SK-N-SH (cell line): Measurements from ENCODE around the gene KCNAB3. TPM values are rescaled to one million over a fixed set of nuclear protein-coding genes. Genes with fewer than 3 reads are reported as not detected.

Experiments
- CTCF ChIA-PET: fragments of 300-600, 350-600 bp; formaldehyde crosslinking; extraction: SDS; loops from one replicate; lab custom pipeline; 2021; lab: Yijun Ruan, JAX
- POLR2A ChIA-PET: fragments of 350-600 bp; sonication (Branson Sonifier 250); formaldehyde crosslinking; extraction: SDS; loops from one replicate; lab custom pipeline; 2020; ENCODE audit warnings: antibody characterized with exemption, inconsistent platforms; lab: Yijun Ruan, JAX
- DNase-seq: peaks from one replicate; pipeline ENCODE4 v3.0.0; 2012
- H2AFZ ChIP-seq: fragments of 200-600 bp; sonication (generic); 2 replicates; pipeline ENCODE4 v1.8.1; 2016; ENCODE audit warnings: antibody characterized with exemption, mild to moderate bottlenecking, low read depth
- H3F3A ChIP-seq: fragments of 200-600 bp; sonication (generic); replicated peaks from 2 replicates; pipeline ENCODE3; 2016; ENCODE audit warnings: antibody characterized with exemption, mild to moderate bottlenecking; ENCODE audit not compliant: insufficient read depth
- H3K27ac ChIP-seq, 2 experiments: fragments of 200-500 bp in 1 of 2; fragments of 200-600 bp in 1 of 2; sonication (Bioruptor generic) in 1 of 2; sonication (generic), shearing (Covaris generic) in 1 of 2; 2 replicates each; pipeline versions ENCODE4 v1.5.1 to v1.6.1; 2014 to 2016; ENCODE audit warnings: low read depth in 2 of 2, inconsistent platforms in 1 of 2, low read length in 1 of 2, mild to moderate bottlenecking in 1 of 2, mixed read lengths in 1 of 2
- H3K27me3 ChIP-seq: fragments of 200-600 bp; sonication (generic), shearing (Covaris generic); 2 replicates; pipeline ENCODE4 v1.6.1; 2016; ENCODE audit warnings: mixed run types; ENCODE audit not compliant: insufficient read depth
- H3K36me3 ChIP-seq, 2 experiments: fragments of 200-500 bp in 1 of 2; fragments of 200-600 bp in 1 of 2; sonication (Bioruptor generic) in 1 of 2; sonication (generic) in 1 of 2; replicated peaks in 1 of 2; 2 replicates each; pipeline versions ENCODE3 to v1.5.1; 2014 to 2016; ENCODE audit warnings: low read length in 1 of 2, mild to moderate bottlenecking in 1 of 2; ENCODE audit not compliant: insufficient read depth in 2 of 2, control insufficient read depth in 1 of 2
- H3K4me1 ChIP-seq, 2 experiments: fragments of 200-500 bp in 1 of 2; fragments of 200-600 bp in 1 of 2; sonication (Bioruptor generic) in 1 of 2; sonication (generic), shearing (Covaris generic) in 1 of 2; 2 replicates each; pipeline versions ENCODE4 v1.5.1 to v1.6.1; 2014 to 2016; ENCODE audit warnings: low read depth in 1 of 2, low read length in 1 of 2, mixed run types in 1 of 2; ENCODE audit not compliant: insufficient read depth in 2 of 2, control insufficient read depth in 1 of 2
- H3K4me2 ChIP-seq: fragments of 200-600 bp; sonication (generic), shearing (Covaris generic); 2 replicates; pipeline ENCODE4 v1.6.1; 2017; ENCODE audit warnings: mixed run types
- H3K4me3 ChIP-seq, 2 experiments: fragments of 200-500 bp in 1 of 2; fragments of 200-600 bp in 1 of 2; sonication (Bioruptor generic) in 1 of 2; sonication (generic), shearing (Covaris generic) in 1 of 2; 2 replicates each; pipeline versions ENCODE4 v1.5.1 to v1.8.1; 2014 to 2016; ENCODE audit warnings: low read depth in 2 of 2, inconsistent platforms in 1 of 2, low read length in 1 of 2, mild to moderate bottlenecking in 1 of 2, mixed read lengths in 1 of 2, moderate library complexity in 1 of 2
- H3K79me2 ChIP-seq: fragments of 200-600 bp; sonication (generic); 2 replicates; pipeline ENCODE4 v1.8.1; 2017; ENCODE audit warnings: mild to moderate bottlenecking; ENCODE audit not compliant: insufficient read depth
- H3K9ac ChIP-seq: fragments of 200-600 bp; sonication (generic); 2 replicates; pipeline ENCODE4 v1.6.1; 2017; ENCODE audit warnings: mixed run types
- H3K9me2 ChIP-seq: fragments of 200-600 bp; sonication (generic); 2 replicates; pipeline ENCODE4 v1.6.1; 2017; ENCODE audit warnings: mixed run types
- H3K9me3 ChIP-seq: fragments of 200-600 bp; sonication (generic); 2 replicates; pipeline ENCODE4 v1.6.1; 2017; ENCODE audit warnings: mixed run types, mild to moderate bottlenecking, moderate library complexity
- H4K20me1 ChIP-seq: fragments of 200-600 bp; sonication (generic); 2 replicates; pipeline ENCODE4 v1.6.1; 2017; ENCODE audit warnings: mild to moderate bottlenecking, mixed run types; ENCODE audit not compliant: insufficient read depth
- ELF1 ChIP-seq: IDR thresholded peaks from 2 replicates; pipeline ENCODE4 v1.4.0; 2012
- EP300 ChIP-seq, 2 experiments: IDR thresholded peaks; 2 replicates each; pipeline versions ENCODE4 v1.4.0 to v1.6.1; 2012; ENCODE audit warnings: borderline replicate concordance in 1 of 2, low read depth in 1 of 2, low read length in 1 of 2
- EZH2phosphoT487 ChIP-seq: fragments of 200-600 bp; sonication (generic); IDR thresholded peaks from 2 replicates; pipeline ENCODE4 v1.6.1; 2017; ENCODE audit warnings: low read depth, mixed run types, mild to moderate bottlenecking, antibody characterized with exemption, moderate library complexity, borderline replicate concordance
- FOXJ3 ChIP-seq: sonication (generic); formaldehyde crosslinking; IDR thresholded peaks from 2 replicates; pipeline ENCODE4 v1.5.1; 2020; ENCODE audit warnings: mild to moderate bottlenecking, missing genetic modification reagents
- FOXM1 ChIP-seq: IDR thresholded peaks from 2 replicates; pipeline ENCODE4 v1.4.0; 2012; ENCODE audit warnings: low read depth, mild to moderate bottlenecking
- GATA2 ChIP-seq: sonication (generic); formaldehyde crosslinking; IDR thresholded peaks from 2 replicates; pipeline ENCODE4 v1.5.0; 2020; ENCODE audit warnings: mild to moderate bottlenecking, missing genetic modification reagents
- JUND ChIP-seq: IDR thresholded peaks from 2 replicates; pipeline ENCODE4 v1.4.0; 2012
- PBX3 ChIP-seq: IDR thresholded peaks from 2 replicates; pipeline ENCODE4; 2012
- POLR2AphosphoS5 ChIP-seq: IDR thresholded peaks from 2 replicates; pipeline ENCODE4 v1.6.1; 2012; ENCODE audit warnings: low read depth, low read length
- SIN3A ChIP-seq: IDR thresholded peaks from 2 replicates; pipeline ENCODE4 v1.6.1; 2012; ENCODE audit warnings: low read depth, mild to moderate bottlenecking, low read length, moderate library complexity, borderline replicate concordance
- TEAD4 ChIP-seq: IDR thresholded peaks from 2 replicates; pipeline ENCODE4 v1.4.0; 2012; ENCODE audit warnings: mild to moderate bottlenecking, borderline replicate concordance; ENCODE audit not compliant: insufficient read depth
- WGBS: methylation state at CpG from one replicate; pipeline ENCODE4 v1.1.6; 2017; ENCODE audit warnings: low lambda C conversion rate; 5-methylcytosine and 5-hydroxymethylcytosine counted together
- polyA plus RNA-seq, 3 experiments: library from polyadenylated mRNA; depleted of rRNA; stranded (reverse); fragments of >200 nt; gene quantifications; 2 replicates each; pipeline ENCODE4 v1.2.3, GENCODE V29; 2012
- TF ChIP-seq, protein P1 (sequence below): fragments of 150-350 bp; IDR thresholded peaks from 2 replicates; pipeline ENCODE4 v1.6.1; 2016; ENCODE audit warnings: mild to moderate bottlenecking, low read depth, low read length
- TF ChIP-seq, protein P2 (sequence below): IDR thresholded peaks from 2 replicates; pipeline ENCODE4 v1.4.0; 2012; ENCODE audit warnings: low read depth

The KCNAB3 gene
- polyA plus RNA-seq, 1 of the 3 experiments (the other 2 are of a cell fraction): 4.4 TPM

DNA sequence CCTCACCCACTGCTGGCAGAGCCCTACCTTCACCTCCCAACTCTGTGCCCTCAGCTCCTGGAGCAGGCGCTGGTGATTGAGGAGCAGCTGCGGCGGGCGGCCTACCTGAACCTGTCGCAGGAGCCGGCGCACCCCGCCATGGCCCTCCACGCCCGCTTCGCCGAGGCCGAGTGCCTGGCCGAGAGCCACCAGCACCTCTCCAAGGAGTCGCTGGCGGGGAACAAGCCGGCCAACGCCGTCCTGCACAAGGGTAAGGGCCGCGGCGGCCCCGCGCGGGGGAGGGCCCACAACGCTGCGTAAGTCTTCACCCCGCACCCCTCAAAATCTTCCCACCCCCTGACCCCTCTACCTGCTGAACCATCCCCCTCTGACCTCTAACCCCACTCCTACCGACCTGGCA lies 20.6 kb downstream of the KCNAB3 start:
- CTCF ChIA-PET: interaction anchor here (3.0 kb wide), 1 partner anchor 81 kb away, joined by 14 read pairs; no protein-coding TSS in a partner anchor
- WGBS: 96% methylated on average over 28 of the region's 29 CpGs
- POLR2A ChIA-PET: no interaction called here
- Histone ChIP-seq H3K36me3 (peaks cover 20 to 81% of the 10 kb centered on the region in 2 experiments), H3K9me2 (no peaks in the 10 kb centered on the region), H2AFZ (no peak overlapping the region), H3K9ac (no peak overlapping the region), H3K4me2 (no peak overlapping the region), H3K27ac (no peak overlapping the region), H4K20me1 (no peaks in the 10 kb centered on the region), H3K4me3 (no peak overlapping the region), H3K9me3 (no peaks in the 10 kb centered on the region), H3F3A (peaks cover 16% of the 10 kb centered on the region), H3K79me2 (no peaks in the 10 kb centered on the region), H3K4me1 (no peaks in the 10 kb centered on the region), H3K27me3 (no peaks in the 10 kb centered on the region)
- TF ChIP-seq FOXM1: no peak
- TF ChIP-seq TEAD4: no peak
- no peak for TF ChIP-seq EP300 (IDR thresholded peaks at IDR 0.05; ENCODE audit: borderline replicate concordance in 1 of 2, low read depth in 1 of 2, low read length in 1 of 2)
- no peak for DNase-seq

GRCh38 chr17:7903154-7904103 lies 26.2 kb downstream of the KCNAB3 start:
- TF ChIP-seq FOXM1 (no peak), FOXJ3 (CRISPR knock-in tag) (no peak), EZH2phosphoT487 (no peak), ELF1 (no peak), SIN3A (no peak), PBX3 (no peak), GATA2 (CRISPR knock-in tag) (no peak), TEAD4 (no peak), POLR2AphosphoS5 (no peak), JUND (no peak)
- TF ChIP-seq, protein P1, sequence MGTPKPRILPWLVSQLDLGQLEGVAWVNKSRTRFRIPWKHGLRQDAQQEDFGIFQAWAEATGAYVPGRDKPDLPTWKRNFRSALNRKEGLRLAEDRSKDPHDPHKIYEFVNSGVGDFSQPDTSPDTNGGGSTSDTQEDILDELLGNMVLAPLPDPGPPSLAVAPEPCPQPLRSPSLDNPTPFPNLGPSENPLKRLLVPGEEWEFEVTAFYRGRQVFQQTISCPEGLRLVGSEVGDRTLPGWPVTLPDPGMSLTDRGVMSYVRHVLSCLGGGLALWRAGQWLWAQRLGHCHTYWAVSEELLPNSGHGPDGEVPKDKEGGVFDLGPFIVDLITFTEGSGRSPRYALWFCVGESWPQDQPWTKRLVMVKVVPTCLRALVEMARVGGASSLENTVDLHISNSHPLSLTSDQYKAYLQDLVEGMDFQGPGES: no peak
- TF ChIP-seq, protein P2, sequence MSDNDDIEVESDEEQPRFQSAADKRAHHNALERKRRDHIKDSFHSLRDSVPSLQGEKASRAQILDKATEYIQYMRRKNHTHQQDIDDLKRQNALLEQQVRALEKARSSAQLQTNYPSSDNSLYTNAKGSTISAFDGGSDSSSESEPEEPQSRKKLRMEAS: no peak
- Histone ChIP-seq H3K4me1 (no peaks in the 10 kb centered on the region), H3K27ac (no peak overlapping the region), H3K27me3 (no peaks in the 10 kb centered on the region), H3K36me3 (peaks cover 62 to 95% of the 10 kb centered on the region in 2 experiments), H3K79me2 (no peaks in the 10 kb centered on the region), H4K20me1 (no peaks in the 10 kb centered on the region), H3K9ac (no peak overlapping the region), H3K9me3 (no peaks in the 10 kb centered on the region), H3K9me2 (no peaks in the 10 kb centered on the region), H2AFZ (no peak overlapping the region), H3K4me2 (no peak overlapping the region), H3F3A (no peaks in the 10 kb centered on the region), H3K4me3 (no peak overlapping the region)
- ChIA-PET CTCF (interaction anchor here (0.8 to 9.4 kb wide), 8 partner anchors 9 to 216 kb away, joined by 3 to 143 read pairs (median 5); partner anchors contain the start of gene RNF227), POLR2A (interaction anchor here (1.1 kb wide), 1 partner anchor 41 kb away, joined by 3 read pairs; no protein-coding TSS in a partner anchor)
- no peak for DNase-seq
- WGBS: 92% methylated on average over 22 of the region's 22 CpGs
